ENCODE results near the gene NEMF.
"Not testable (repeated sequence)": the region's sequence is repeated elsewhere in the genome, so short reads cannot be mapped to it uniquely, and the experiment has no call there.

Gene NEMF, protein sequence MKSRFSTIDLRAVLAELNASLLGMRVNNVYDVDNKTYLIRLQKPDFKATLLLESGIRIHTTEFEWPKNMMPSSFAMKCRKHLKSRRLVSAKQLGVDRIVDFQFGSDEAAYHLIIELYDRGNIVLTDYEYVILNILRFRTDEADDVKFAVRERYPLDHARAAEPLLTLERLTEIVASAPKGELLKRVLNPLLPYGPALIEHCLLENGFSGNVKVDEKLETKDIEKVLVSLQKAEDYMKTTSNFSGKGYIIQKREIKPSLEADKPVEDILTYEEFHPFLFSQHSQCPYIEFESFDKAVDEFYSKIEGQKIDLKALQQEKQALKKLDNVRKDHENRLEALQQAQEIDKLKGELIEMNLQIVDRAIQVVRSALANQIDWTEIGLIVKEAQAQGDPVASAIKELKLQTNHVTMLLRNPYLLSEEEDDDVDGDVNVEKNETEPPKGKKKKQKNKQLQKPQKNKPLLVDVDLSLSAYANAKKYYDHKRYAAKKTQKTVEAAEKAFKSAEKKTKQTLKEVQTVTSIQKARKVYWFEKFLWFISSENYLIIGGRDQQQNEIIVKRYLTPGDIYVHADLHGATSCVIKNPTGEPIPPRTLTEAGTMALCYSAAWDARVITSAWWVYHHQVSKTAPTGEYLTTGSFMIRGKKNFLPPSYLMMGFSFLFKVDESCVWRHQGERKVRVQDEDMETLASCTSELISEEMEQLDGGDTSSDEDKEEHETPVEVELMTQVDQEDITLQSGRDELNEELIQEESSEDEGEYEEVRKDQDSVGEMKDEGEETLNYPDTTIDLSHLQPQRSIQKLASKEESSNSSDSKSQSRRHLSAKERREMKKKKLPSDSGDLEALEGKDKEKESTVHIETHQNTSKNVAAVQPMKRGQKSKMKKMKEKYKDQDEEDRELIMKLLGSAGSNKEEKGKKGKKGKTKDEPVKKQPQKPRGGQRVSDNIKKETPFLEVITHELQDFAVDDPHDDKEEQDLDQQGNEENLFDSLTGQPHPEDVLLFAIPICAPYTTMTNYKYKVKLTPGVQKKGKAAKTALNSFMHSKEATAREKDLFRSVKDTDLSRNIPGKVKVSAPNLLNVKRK

DNA sequence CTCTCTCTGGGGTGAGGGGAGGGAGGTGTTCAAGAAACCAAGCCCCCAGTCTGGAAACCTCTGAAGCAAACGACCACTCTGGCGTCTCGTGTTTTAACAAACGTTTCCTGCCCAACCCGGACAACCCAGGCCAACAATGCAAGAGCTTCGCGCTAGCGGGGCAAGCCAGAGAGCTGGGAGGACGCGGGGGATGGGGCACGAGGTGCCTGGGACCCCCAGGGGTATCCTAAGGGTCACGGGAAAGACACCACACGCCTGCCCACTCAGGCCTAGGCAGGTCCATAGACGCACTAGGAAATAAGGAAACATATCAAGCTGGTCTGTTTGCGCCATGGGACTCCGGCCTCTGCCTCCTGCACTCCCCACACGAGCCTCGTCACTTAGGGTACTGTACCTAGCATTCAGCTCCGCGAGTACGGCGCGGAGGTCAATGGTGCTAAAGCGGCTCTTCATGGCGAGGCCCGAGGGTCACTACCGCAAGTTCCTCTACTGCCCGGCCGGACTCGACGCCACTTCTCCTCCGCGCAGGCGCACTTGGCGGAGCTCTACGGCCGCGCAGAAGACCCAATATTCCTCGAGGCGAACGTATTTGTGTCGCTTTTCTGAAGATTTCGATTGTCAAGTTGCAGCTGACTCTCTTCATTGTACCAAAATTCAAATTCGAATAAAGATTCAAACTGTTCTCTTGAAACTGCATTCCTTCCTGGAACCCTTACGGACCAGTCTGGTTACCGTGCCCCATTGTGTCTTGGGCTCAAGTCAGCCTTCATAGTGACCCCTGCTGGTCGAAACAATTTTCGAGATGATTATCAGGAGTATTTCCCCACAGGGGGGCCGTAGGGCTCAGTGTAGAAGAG is at the start of gene NEMF:
Gene NEMF (minus strand): TSS at position 488 of the 857 bp plus-strand sequence. CDS start 35 bp downstream, at position 453.
- peak; percentile 93 for DNase-seq (ENCODE audit: low spot score)

DNA sequence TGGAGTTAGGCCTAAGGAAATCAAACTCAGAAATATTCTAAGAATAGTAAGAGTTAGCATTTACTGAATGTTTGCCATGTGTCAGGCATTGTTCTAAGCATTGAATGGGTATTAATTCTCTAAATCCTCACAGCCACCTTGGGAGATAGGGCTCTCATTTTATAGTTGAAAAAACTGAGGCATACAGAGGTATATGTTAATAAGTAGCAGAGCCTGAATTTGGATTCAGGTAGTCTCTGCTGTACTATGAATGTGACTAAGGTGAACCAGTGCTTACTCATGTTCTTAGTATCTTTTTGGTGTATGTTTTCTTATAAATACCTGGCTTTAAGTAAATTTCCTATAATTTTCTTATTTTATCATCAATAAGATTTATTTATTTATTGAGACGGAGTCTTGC is 48.4 kb upstream of the NEMF start:
- DNase-seq (ENCODE audit: low spot score) = no peak

DNA sequence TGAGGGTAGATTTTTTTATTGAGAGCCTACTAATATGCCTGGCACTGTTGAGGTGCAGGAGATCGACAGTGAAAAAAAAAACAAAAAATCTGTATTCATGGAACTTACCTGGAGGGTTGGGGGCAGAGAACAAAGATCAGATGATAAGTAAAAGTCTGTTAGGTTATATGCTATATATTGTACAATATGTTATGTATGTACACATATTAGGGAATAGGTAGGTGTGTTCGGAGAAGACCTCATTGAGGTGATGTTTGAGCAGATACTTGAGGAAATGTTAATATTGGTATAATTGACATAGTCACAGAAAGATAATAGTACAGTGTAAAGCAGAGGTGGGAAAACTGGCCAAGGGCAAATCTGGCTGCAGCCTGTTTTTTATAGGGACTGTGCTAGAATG is 45.9 kb upstream of the NEMF start:
- no peak for DNase-seq (ENCODE audit: low spot score)

GRCh38 chr14:49897965-49898364 is 45.4 kb upstream of the NEMF start:
- no peak for DNase-seq (ENCODE audit: low spot score)

DNA sequence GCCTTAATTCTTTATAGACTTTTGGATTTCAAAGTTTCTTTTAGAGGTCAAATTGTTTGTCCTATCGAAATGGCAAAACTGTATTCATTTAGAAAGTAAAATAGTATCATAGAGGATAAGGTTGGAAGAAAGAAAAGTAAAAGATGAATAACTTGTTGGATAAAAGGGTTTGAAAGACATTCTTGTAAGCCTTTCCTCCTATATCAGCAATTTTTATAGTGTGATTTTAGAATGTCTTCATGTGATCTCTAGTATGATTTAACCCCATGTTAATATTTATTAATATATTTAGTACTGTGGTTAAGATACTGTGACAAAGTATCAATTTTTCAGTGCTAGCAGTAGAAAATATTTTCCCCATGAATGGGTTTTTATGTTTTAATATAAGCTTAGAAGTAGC is 44.8 kb upstream of the NEMF start:
- no peak for DNase-seq (ENCODE audit: low spot score)

- no peak for DNase-seq (ENCODE audit: low spot score)
Observed at GRCh38 chr14:49896966-49897365, 44.4 kb upstream of the NEMF start.

- DNase-seq (ENCODE audit: low spot score) = not testable (repeated sequence)
Observed at GRCh38 chr14:49896272-49896671, 43.7 kb upstream of the NEMF start.

GRCh38 chr14:49895480-49895879 is 42.9 kb upstream of the NEMF start:
- DNase-seq (ENCODE audit: low spot score) = no peak

DNA sequence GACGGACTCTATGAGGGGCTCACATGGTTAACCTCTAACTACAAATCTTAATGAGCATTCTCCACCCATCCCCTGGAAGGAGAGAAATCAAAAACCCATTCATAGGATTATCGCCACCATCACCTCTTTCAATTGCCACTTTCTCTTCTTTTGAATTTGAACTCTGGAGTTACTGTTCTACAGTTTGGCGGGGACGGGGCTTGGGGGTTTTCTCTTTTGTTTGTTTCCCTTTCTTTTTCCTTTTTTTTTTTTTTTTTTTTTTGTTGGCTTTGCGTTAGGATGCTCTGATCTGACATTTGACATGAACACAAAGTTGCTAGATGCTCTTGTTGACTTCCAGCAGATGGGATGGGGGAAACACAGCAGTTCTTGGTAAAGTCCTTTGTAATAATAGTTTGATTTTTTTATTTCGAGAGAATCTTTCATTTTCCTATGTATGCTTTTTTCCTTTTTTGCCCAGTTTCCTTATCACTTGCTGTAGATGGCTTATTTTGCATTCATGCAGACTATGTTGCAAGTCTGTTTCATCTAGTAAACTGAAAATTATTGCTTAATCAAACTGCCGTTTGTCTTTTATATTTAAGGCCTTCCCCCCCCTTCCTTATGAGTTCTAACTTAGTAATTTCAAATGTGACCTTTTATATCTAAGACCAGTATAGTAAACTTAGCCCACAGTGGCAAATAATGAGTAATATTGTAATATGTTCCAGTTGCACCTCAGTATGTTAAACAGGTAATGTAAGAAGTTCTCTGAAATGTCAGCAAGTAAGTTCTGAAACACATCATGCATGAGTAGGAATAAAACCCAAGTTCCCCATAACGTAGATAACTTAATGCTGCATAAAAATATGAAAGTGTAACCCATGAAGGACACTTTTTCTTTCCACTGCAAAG is 41.9 kb upstream of the NEMF start:
- not testable (repeated sequence) for DNase-seq (ENCODE audit: low spot score)

GRCh38 chr14:49893309-49894213 is 41.0 kb upstream of the NEMF start:
- no peak for DNase-seq (ENCODE audit: low spot score)

DNA sequence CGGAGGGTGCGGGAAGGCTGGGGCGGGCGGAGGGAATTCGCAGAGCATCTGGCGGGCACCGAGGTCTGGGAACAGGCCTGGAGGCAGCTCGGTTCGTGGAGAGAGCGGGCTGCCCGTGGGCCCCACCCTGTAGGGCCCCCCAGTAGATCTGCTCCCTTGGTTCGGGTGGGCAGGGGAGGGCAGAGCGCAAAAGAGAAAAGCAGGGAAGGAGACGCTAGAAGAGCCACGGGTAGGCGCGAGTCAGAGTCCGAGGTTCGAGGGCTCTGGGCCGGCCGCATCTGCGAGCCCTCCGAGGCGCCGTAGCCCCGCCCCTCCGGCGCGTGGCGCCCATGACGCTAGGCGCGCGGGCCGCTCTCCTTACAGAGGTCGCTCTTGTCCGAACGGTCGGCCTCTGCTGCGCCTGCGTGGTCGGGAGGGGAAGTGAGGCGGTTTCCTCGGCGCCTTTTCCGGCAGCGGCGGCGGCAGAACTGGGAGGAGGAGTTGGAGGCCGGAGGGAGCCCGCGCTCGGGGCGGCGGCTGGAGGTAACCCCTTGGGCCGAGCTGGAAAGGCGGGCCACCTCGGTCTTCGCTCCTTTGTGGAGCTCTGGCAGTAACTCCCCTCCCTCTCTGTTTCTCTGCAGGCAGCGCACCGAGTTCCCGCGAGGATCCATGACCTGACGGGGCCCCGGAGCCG is 40.2 kb upstream of the NEMF start, which contains the start of gene ARF6:
Gene ARF6 (plus strand): TSS at position 447 of the 673 bp plus-strand sequence. CDS start 655 bp downstream, outside the sequence.
- DNase-seq (ENCODE audit: low spot score) = peak; percentile 96

GRCh38 chr14:49892301-49892635 is 39.7 kb upstream of the NEMF start:
- DNase-seq (ENCODE audit: low spot score) = peak; percentile 81

DNA sequence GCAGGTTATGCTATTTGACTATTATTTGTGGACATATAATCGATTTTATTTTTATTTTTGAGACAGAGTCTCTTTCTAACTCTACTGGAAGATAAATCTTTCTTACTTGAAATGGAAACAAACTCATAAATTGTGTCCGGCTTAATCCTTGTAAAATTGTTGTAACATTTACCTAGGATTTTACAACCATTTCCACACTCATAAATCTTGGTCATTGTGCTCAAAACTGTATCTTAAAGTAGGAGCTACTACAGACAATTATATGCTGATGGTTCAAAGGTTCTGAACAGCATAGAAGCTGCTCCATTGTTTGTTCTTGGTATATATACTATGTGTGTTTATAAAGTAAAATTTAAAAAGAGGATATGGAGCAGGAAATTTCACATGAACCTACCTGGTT is 35.7 kb upstream of the NEMF start:
- no peak for DNase-seq (ENCODE audit: low spot score)

- no peak for DNase-seq (ENCODE audit: low spot score)
Observed at GRCh38 chr14:49886523-49886922, 33.9 kb upstream of the NEMF start.

DNA sequence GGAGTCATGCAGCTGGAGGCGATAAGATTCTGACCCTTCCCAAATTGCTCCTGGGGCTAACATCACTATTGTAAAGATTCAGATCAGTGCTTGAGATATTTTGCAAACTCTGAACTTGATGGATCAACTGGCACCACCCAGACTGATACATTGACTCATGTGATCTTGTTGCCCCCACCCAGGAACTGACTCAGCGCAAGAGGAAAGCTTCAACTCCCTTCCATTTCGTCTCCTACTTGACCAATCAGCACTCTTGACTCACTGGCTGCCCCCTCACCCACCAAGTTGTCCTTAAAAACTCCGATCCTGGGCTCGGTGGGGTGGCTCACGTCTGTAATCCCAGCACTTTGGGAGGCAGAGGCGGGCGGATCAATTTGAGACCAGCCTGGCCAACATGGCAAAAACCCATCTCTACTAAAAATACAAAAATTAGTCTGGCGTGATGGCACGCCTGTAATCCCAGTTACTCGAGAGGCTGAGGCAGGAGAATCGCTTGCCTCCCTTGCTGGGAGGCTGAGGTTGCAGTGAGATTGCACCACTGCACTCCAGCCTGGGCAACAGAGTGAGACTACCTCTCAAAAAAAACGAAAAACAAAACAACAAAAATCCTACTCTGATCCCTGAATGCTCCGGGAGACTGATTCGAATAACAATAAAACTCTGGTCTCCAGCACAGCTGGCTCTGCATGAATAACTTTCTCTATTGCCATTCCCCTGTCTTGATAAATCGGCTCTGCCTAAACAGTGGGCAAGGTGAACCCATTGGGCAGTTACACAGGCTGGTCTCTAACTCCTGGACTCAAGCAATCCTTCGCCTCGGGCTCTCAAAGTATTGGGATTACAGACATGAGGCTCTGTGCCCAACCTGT is 30.5 kb upstream of the NEMF start:
- no peak for DNase-seq (ENCODE audit: low spot score)

DNA sequence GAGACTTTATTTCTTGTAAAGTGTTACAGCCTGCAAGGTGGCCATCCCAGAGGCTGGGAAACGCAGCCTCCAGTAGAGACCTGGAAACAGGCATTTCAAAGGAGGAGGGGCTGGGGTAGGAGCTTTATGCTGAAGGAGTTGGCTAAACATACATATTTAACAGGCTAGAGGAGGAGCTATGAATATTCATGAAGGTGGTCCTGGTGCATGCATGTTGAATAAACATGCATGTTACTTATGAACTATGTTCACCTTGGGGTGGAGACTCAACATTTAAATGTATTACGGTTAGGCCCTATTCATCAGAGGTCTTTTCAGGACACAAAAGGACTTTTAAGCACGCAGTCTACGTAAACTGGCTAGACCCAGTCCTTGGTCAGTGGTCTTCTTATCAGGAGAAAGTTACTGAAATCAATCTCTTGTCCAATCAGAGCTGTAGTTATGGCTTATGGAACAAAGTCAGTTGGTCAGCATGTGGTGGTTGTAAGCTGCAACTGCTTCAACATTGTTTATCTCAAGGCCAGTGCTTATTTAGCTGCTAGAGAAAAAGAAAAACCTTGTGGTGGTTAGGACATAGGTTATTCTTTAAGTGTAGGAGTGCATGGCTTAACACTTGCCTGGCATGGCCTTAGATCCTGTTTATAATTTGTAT is 28.9 kb upstream of the NEMF start:
- peak; percentile 36 for DNase-seq (ENCODE audit: low spot score)

DNA sequence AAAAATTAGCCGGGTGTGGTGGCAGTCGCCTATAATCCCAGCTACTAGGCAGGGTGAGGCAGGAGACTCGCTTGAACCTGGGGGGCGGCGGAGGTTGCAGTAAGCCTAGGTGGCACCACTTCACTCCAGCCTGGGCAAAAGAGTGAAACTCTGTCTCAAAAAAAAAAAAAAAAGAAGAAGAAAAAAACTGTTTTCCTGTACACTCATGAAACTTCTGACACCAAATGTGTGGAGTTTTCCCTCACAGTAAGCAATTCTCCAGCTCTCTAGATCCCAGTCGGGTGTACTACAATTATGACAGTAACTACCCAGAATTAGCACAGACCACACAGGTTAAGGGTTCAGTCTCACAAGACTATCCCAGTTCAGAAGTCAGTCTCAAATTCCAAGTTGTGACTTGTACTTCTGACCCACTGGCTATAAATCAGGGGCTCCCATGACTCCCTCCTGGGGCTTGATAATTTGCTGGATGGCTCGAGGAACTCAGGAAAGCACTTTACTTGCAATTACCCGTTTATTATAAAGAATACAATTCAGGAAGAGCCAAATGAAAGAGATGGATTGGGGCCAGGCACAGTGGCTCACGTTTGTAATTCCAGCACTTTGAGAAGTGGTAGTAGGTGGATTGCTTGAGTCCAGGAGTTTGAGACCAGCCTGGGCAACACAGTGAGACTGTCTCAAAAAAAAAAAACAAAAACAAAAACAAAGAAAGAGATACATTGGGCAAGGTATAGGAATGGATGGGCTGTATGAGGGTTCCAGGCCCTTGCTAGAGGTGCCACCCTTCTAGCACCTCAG is 27.9 kb upstream of the NEMF start:
- peak; percentile 84 for DNase-seq (ENCODE audit: low spot score)

Data from cerebellar cortex (tissue), 1 donor.